Stomach (tissue), 4 donors: ENCODE results near the gene ATP2B2.

Source experiments
- EP300 ChIP-seq: sonication (generic); formaldehyde crosslinking; IDR thresholded peaks from one replicate; pipeline ENCODE4 v1.6.1; 2017; ENCODE audit warnings: antibody characterized with exemption
- TF ChIP-seq, protein P1 (sequence below), 7 experiments: fragments of 450-650 bp in 4 of 7; fragments of 200-600 bp in 3 of 7; sonication (generic) in 3 of 7; IDR thresholded peaks; one replicate each; pipeline ENCODE4 v1.5.1; 2016 to 2019; ENCODE audit warnings: antibody characterized with exemption in 7 of 7, control low read depth in 2 of 7, mild to moderate bottlenecking in 1 of 7

DNA sequence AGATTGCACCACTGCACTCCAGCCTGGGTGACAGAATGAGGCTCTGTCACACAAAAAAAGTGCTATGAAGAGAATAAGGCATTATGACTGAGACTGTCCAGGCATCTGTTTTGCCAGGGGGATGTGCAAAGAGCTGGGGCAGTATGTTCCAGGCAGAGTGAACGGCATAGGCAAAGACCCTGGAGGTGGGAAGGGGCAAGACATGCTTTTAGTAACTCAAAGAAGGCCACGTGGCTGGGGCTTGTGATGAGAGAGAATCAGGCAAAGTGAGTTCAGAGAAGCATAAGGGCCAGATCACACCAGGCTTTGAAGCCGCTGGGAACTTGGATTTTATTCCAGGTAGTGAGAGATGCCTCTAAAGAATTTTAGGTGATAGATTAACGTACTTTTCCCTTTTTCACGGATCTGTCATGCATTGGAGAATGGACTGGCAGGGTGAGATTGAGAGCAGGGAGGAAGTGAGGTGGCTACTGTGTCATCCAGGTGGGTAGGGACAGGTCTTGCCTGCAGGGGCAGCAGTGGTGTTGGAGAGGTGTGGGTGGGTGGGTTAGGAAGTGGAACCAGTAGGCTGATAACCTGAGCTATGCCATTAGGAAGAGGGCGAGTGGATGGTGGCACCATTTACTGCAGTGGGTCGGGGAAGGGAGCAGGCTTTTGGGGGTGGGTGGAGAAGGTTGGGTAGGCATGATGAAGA is 31.7 kb downstream of the ATP2B2 start:
- no peak for TF ChIP-seq EP300
- TF ChIP-seq, protein P1, sequence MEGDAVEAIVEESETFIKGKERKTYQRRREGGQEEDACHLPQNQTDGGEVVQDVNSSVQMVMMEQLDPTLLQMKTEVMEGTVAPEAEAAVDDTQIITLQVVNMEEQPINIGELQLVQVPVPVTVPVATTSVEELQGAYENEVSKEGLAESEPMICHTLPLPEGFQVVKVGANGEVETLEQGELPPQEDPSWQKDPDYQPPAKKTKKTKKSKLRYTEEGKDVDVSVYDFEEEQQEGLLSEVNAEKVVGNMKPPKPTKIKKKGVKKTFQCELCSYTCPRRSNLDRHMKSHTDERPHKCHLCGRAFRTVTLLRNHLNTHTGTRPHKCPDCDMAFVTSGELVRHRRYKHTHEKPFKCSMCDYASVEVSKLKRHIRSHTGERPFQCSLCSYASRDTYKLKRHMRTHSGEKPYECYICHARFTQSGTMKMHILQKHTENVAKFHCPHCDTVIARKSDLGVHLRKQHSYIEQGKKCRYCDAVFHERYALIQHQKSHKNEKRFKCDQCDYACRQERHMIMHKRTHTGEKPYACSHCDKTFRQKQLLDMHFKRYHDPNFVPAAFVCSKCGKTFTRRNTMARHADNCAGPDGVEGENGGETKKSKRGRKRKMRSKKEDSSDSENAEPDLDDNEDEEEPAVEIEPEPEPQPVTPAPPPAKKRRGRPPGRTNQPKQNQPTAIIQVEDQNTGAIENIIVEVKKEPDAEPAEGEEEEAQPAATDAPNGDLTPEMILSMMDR (IDR thresholded peaks at IDR 0.05), result no peak
